HepG2 (cell line): ENCODE data around the gene IP6K3. TPM values are rescaled to one million over a fixed set of nuclear protein-coding genes. Genes with fewer than 3 reads are reported as not detected.

Source experiments
- AGO1 ChIP-seq: fragments of 200-400 bp; formaldehyde crosslinking; IDR thresholded peaks from 2 replicates; pipeline ENCODE4 v1.6.1; 2017; ENCODE audit warnings: mild to moderate bottlenecking, low read depth, low read length, moderate library complexity; ENCODE audit not compliant: poor library complexity, severe bottlenecking
- CENPX ChIP-seq: sonication (generic); formaldehyde crosslinking; IDR thresholded peaks from 2 replicates; pipeline ENCODE4 v1.9.0; 2021; ENCODE audit warnings: mild to moderate bottlenecking, missing genetic modification reagents, moderate library complexity
- E2F5 ChIP-seq: sonication (generic); formaldehyde crosslinking; conservative IDR thresholded peaks from 2 replicates; pipeline ENCODE4 v1.4.0; 2020; ENCODE audit warnings: missing genetic modification reagents
- EED ChIP-seq: sonication (generic); formaldehyde crosslinking; IDR thresholded peaks from 2 replicates; pipeline ENCODE4 v1.5.0; 2020; ENCODE audit warnings: mild to moderate bottlenecking, missing genetic modification reagents
- HNRNPL ChIP-seq: fragments of 200-400 bp; formaldehyde crosslinking; IDR thresholded peaks from 2 replicates; pipeline ENCODE4 v1.6.1; 2017; ENCODE audit warnings: mild to moderate bottlenecking, low read depth, low read length
- IKZF4 ChIP-seq: sonication (generic); formaldehyde crosslinking; IDR thresholded peaks from 2 replicates; pipeline ENCODE4 v1.5.1; 2020; ENCODE audit warnings: borderline replicate concordance, mild to moderate bottlenecking, low read depth, missing genetic modification reagents; ENCODE audit errors: not compliant biosample characterization
- PCBP1 ChIP-seq: fragments of 200-400 bp; formaldehyde crosslinking; IDR thresholded peaks from 2 replicates; pipeline ENCODE4 v1.6.1; 2017; ENCODE audit warnings: mild to moderate bottlenecking, low read depth, low read length, borderline replicate concordance
- REPIN1 ChIP-seq: sonication (generic); formaldehyde crosslinking; IDR thresholded peaks from 2 replicates; pipeline ENCODE4 v1.8.0; 2022; ENCODE audit warnings: missing genetic modification reagents, low read depth, mild to moderate bottlenecking, borderline replicate concordance
- SATB2 ChIP-seq: sonication (generic); formaldehyde crosslinking; IDR thresholded peaks from 2 replicates; pipeline ENCODE4 v1.5.0; 2020; ENCODE audit warnings: missing genetic modification reagents
- YEATS2 ChIP-seq: sonication (generic); formaldehyde crosslinking; IDR thresholded peaks from 2 replicates; pipeline ENCODE4 v1.4.0; 2020; ENCODE audit warnings: missing genetic modification reagents, borderline replicate concordance
- ZNF280D ChIP-seq: sonication (generic); formaldehyde crosslinking; IDR thresholded peaks from 2 replicates; pipeline ENCODE4 v1.5.1; 2020; ENCODE audit warnings: mild to moderate bottlenecking, missing genetic modification reagents
- ZNF44 ChIP-seq: sonication (generic); formaldehyde crosslinking; IDR thresholded peaks from 2 replicates; pipeline ENCODE4 v1.5.1; 2020; ENCODE audit warnings: mild to moderate bottlenecking, missing genetic modification reagents
- ZNF512B ChIP-seq: sonication (generic); formaldehyde crosslinking; IDR thresholded peaks from 2 replicates; pipeline ENCODE4 v1.5.1; 2020; ENCODE audit warnings: missing genetic modification reagents, mild to moderate bottlenecking, borderline replicate concordance
- ZNF589 ChIP-seq: sonication (generic); formaldehyde crosslinking; conservative IDR thresholded peaks from 2 replicates; pipeline ENCODE4 v1.8.0; 2022; ENCODE audit warnings: mild to moderate bottlenecking, moderate library complexity, missing genetic modification reagents
- ZNF652 ChIP-seq: IDR thresholded peaks from 2 replicates; pipeline ENCODE4 v1.6.1; 2016; ENCODE audit warnings: low read depth, borderline replicate concordance
- polyA plus RNA-seq, 8 experiments: library from polyadenylated mRNA; depleted of rRNA in 3 of 8; stranded (reverse) in 7 of 8; unstranded in 1 of 8; fragments of >200 nt; fragmentation: Illumina TruSeq in 4 of 8; extraction: Trizol in 4 of 8; gene quantifications; 2 replicates each; pipeline versions ENCODE4 v1.2.1 to v1.2.3, GENCODE V29; 2011 to 2016; ENCODE audit warnings: low read depth in 4 of 8, missing spikeins in 1 of 8, mixed read lengths in 1 of 8; ENCODE audit not compliant: insufficient read depth in 1 of 8
- total RNA-seq, 5 experiments: library from RNA; depleted of rRNA; stranded (reverse); fragments of >200 nt; fragmentation: Illumina TruSeq; extraction: Trizol; gene quantifications; 2 replicates each; pipeline ENCODE4 v1.2.3, GENCODE V29; 2016; ENCODE audit warnings: low read depth in 1 of 5
- TF ChIP-seq, protein P1 (sequence below): IDR thresholded peaks from 2 replicates; pipeline ENCODE4 v1.6.1; 2016; ENCODE audit warnings: low read depth, borderline replicate concordance
- TF ChIP-seq, protein P2 (sequence below): IDR thresholded peaks from 2 replicates; pipeline ENCODE4 v1.6.1; 2012; ENCODE audit warnings: low read length, improper control_type of control experiment

IP6K3 gene
- total and polyA plus RNA-seq, 2 of the 13 experiments (the other 11 are each of a cell fraction or from before 2014, with no cell fraction given) = 0.11 to 0.18 TPM

GRCh38 chr6:33788694-33789549 lies 42.2 kb upstream of the IP6K3 start, which contains the start of gene LEMD2 (continued):
- TF ChIP-seq ZNF512B (CRISPR knock-in tag) (no peak), SATB2 (CRISPR knock-in tag) (peak; percentile 90; the same call in 1 of the 2 replicates), ZNF589 (CRISPR knock-in tag) (0 out of 2 replicates have a peak, but pooled peaks have one; percentile 67), HNRNPL (no peak), ZNF280D (CRISPR knock-in tag) (0 out of 2 replicates have a peak, but pooled peaks have one; percentile 45), PCBP1 (no peak), E2F5 (peak; percentile 84), EED (CRISPR knock-in tag) (no peak; the same call in 1 of the 2 replicates), IKZF4 (CRISPR knock-in tag) (peak; percentile 88), ZNF44 (CRISPR knock-in tag) (no peak; the same call in 1 of the 2 replicates), CENPX (CRISPR knock-in tag) (no peak), ZNF652 (CRISPR knock-in tag) (no peak), REPIN1 (CRISPR knock-in tag) (no peak; the same call in 1 of the 2 replicates), AGO1 (no peak), YEATS2 (peak; percentile 79; the same call in 1 of the 2 replicates)
- TF ChIP-seq, protein P1, sequence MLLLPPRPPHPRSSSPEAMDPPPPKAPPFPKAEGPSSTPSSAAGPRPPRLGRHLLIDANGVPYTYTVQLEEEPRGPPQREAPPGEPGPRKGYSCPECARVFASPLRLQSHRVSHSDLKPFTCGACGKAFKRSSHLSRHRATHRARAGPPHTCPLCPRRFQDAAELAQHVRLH (CRISPR knock-in tag) = peak; percentile 88; the same call in 1 of the 2 replicates
- TF ChIP-seq, protein P2, sequence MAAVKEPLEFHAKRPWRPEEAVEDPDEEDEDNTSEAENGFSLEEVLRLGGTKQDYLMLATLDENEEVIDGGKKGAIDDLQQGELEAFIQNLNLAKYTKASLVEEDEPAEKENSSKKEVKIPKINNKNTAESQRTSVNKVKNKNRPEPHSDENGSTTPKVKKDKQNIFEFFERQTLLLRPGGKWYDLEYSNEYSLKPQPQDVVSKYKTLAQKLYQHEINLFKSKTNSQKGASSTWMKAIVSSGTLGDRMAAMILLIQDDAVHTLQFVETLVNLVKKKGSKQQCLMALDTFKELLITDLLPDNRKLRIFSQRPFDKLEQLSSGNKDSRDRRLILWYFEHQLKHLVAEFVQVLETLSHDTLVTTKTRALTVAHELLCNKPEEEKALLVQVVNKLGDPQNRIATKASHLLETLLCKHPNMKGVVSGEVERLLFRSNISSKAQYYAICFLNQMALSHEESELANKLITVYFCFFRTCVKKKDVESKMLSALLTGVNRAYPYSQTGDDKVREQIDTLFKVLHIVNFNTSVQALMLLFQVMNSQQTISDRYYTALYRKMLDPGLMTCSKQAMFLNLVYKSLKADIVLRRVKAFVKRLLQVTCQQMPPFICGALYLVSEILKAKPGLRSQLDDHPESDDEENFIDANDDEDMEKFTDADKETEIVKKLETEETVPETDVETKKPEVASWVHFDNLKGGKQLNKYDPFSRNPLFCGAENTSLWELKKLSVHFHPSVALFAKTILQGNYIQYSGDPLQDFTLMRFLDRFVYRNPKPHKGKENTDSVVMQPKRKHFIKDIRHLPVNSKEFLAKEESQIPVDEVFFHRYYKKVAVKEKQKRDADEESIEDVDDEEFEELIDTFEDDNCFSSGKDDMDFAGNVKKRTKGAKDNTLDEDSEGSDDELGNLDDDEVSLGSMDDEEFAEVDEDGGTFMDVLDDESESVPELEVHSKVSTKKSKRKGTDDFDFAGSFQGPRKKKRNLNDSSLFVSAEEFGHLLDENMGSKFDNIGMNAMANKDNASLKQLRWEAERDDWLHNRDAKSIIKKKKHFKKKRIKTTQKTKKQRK = no peak
